Measurements from ENCODE around the gene AMIGO2.

GRCh38 chr12:47038270-47038748, 41.5 kb downstream of the AMIGO2 start:
- TF ChIP-seq POLR2A (IDR thresholded peaks at IDR 0.05), result no peak
- TF ChIP-seq, protein P1, sequence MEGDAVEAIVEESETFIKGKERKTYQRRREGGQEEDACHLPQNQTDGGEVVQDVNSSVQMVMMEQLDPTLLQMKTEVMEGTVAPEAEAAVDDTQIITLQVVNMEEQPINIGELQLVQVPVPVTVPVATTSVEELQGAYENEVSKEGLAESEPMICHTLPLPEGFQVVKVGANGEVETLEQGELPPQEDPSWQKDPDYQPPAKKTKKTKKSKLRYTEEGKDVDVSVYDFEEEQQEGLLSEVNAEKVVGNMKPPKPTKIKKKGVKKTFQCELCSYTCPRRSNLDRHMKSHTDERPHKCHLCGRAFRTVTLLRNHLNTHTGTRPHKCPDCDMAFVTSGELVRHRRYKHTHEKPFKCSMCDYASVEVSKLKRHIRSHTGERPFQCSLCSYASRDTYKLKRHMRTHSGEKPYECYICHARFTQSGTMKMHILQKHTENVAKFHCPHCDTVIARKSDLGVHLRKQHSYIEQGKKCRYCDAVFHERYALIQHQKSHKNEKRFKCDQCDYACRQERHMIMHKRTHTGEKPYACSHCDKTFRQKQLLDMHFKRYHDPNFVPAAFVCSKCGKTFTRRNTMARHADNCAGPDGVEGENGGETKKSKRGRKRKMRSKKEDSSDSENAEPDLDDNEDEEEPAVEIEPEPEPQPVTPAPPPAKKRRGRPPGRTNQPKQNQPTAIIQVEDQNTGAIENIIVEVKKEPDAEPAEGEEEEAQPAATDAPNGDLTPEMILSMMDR (IDR thresholded peaks at IDR 0.05), result no peak

Data from Peyer's patch (tissue), 4 donors.